GM21717 (cell line): ENCODE data around the gene ENPP3.

Experiments
- ATAC-seq: cut with Tn5 transposase; IDR thresholded peaks from one replicate; pipeline ENCODE4 v1.9.1; 2021; ENCODE audit warnings: mild to moderate bottlenecking, moderate library complexity; ENCODE audit not compliant: unreplicated experiment

Gene ENPP3

DNA sequence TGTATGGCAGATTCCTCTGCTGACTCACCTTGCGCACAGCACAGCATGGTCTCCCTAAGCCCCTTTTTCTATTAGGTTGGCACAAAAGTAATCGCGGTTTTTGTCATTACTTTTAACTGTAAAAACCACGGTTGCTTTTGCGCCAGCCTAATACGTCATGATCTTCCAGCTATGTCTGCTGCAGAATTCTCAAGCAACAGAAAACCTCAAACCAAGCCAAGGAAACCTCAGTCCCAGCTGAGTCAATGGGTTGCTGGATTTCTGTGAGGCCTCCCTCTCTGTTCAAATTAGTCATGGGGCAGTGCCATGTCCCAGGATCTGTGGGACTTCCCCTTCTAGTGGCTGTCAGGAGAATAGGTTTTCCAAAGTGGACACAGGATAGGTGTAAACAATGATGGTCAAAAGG, 155.0 kb downstream of the ENPP3 start:
- no peak for ATAC-seq

DNA sequence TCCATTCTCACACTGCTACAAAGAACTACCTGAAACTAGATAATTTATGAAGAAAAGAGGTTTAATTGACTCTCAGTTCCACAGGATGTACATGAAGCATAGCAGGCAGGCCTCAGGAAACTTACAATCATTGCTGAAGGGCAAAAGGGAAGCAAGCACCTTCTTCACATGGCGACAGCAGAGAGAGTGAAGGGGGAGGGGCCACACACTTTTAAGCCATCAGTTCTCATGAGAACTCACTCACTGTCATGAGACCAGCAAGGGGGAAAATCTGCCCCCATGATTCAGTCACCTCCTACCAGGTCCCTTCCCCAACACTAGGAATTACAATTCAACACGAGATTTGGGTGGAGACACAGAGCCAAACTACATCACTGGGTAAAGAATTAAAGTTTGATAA, 158.3 kb downstream of the ENPP3 start:
- no peak for ATAC-seq
